Activated T-cell treated with anti-CD3 and anti-CD28 coated beads, Interleukin-2, amount 50 U/mL, for 48 hours (primary cell): ENCODE data around the gene MOG.

Source experiments
- DNase-seq, 2 experiments: peaks; one replicate each; pipeline ENCODE4 v3.0.0-alpha.2; 2020

The MOG gene

GRCh38 chr6:29656798-29657197 lies at the start of gene MOG:
TSS of gene MOG (plus strand) at chr6:29657092. CDS start at chr6:29657210, 118 bp downstream.
- no peak for DNase-seq

DNA sequence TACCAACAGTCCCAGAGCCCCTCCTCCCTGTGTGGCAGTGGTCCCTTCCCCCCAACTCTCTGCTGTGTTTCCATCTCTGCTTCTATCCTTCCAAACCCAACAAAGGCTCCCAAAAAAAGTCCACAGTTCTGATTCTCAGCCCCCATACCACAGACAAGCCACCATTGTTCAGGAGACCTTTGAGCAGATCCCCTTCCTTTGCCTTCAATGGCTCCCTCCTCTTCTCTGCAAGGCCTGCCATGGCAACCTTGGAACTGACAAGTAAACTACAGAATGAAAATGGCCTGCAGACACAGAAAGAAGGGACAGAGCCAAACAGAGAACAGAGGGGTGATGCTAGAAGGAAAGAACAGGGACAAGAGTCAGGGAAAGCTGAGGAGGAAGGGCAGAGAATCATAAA lies 48.8 kb upstream of the MOG start:
- DNase-seq, result no peak

DNA sequence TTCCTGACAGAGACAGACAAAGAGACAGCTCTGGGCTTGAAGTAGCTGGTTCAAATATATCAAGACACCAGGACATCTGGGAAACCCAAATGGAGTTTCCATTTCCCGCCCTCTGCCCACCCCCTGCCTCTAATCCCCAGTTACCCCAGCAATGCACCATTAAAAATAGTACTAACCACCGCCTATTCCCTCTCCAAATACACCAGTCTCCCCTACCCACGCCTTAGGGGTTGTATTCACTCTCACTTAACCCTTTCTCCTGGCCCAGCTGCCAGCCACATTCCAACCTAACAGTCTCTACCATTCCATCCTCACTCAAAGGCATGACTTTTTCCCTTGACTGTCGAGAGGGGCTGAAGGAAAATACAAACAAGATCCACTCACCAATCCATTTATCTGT lies 46.4 kb upstream of the MOG start:
- no peak for DNase-seq

- DNase-seq, result no peak
These were observed 45.5 kb upstream of the MOG start for GRCh38 chr6:29611426-29611825.

- no peak for DNase-seq
These were observed 38.9 kb upstream of the MOG start for GRCh38 chr6:29617782-29618554.

DNA sequence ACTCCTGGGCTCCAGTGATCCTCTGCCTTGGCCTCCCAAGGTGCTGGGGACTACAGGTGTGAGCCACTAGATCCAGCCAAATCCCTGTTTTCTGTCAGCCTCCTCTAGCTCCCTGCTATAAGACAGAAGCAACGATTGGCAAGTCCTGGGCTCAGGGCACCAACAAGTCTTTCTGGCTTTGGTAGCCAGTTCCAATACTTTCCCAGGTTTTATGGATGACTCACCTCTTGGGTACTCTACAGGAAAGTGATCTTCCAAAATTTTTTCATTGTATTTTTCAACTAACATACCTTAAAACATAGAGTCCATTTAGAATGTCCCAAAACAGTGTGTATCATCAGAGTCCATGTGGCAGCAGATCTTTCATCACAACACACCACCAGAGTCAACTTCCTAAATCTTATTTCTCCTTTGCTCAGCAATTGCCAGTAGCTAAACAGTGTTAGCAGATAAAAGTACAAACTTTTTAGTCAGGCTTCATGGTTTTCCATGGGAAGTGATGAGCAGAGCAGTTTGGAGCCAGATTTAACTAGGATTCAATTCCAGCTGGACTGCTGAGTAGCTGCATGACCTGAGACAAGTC lies 37.2 kb upstream of the MOG start:
- no peak for DNase-seq

DNA sequence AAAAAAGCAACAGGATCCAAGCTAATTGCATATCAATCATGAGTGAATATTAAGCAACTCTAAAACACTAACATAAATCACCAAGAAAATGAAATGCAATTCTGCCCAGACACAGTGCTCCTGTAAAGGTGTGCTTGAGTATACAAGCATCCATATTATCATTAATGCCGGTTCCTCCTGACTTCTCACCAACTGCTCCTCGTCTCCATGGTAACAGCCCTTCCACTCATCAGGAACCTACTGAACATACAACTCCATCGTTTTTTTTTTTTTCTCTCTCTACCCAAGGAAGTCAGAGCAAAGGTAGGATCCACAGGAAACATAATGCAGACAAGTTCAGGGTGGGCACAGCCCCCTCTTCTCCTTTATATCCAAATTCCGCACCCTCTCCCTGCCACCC lies 36.3 kb upstream of the MOG start:
- no peak for DNase-seq

DNA sequence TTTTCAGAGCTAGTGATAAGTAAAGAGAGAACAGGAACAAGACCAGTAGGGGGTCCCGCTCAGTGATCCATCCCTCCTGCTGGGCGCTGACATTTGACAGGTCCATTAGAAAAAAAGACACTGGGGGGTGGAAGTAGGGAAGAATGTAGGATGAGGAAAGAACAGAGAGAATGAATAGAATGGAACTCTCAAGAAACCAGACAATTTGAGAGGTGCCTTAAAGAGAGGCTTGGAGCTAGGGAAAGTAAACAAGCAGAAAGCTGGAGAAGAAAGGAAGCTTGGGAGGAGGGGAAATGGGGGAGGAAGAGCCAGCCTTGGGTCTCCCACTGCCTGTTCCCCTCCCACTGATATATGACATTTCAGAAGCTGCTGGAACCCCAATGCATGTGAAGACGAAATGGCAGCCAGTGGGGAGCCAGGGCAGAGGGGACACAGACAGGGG lies 32.4 kb upstream of the MOG start:
- DNase-seq, result no peak

GRCh38 chr6:29625337-29625930 lies 31.5 kb upstream of the MOG start:
- no peak for DNase-seq

DNA sequence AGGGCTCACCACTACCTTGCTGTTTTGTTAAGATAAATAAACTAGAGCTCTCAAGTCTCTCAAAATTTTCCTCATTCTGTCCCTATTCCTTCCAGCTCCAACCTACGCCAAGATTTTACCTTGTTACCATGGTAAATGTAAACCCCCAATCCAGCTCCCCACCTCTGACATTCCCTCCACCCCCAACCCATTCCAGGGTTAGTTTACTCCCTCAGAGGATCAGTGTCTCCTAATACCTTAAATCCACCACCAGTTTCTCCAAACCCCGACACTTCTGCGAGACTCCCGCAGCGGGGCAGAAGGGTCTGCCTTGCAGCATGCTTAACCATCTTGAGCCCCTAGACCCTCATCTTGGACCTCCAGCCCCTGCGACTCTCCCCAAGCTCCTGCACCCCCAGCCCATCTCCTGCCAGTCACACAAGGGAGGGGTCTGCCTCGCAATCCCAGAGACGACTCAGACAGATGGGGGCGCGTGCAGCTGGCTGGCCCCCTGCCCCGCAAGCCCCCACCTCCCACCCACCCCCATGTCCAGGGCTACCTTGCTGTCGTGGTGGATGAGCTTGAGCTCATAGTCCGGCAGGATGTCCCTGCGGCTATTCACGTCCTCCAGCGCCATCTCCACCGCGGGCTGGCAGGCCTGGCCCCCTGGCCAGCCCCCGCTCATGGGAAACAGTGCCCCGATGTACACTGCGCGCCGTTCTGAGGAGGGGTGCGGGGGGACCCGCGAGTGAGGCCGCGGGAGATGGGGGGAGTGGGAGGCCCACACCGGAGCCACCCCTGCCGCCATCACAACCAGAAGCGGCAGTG lies 29.7 kb upstream of the MOG start:
- DNase-seq, result no peak

DNA sequence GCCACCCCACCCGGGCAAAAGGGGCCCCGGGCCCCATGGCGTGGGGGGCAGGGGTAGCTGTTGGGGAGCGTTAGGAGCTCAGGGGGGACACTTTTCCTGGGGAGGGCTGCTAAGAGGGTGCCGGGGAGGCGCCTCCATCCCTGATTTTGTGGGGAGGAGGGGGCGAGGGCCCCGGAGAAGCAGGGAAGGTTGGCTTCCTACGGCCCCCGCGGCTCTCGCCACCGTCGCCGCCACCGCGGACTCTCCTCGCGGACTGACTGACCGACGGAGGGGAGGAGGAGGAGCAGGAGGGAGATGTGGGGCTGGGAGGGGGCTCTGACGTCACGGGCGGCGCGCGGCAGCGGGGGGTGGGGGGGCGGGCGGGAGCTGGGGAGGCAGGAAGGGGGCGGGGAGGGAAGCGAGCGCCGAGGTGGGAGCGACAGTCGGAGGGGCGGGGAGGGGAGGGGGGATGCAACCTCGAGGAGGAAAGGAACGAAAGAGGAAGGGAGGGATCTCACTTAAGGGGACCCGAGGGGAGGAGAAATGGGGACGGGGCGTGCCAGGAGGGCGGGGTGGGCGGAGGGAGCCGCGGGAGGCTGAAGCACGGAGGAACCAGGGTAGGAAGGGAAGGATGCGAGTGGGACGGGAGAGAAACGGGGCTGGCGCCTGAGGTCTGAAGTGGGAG lies 29.0 kb upstream of the MOG start:
- DNase-seq, result peak; percentile 65 to 68

DNA sequence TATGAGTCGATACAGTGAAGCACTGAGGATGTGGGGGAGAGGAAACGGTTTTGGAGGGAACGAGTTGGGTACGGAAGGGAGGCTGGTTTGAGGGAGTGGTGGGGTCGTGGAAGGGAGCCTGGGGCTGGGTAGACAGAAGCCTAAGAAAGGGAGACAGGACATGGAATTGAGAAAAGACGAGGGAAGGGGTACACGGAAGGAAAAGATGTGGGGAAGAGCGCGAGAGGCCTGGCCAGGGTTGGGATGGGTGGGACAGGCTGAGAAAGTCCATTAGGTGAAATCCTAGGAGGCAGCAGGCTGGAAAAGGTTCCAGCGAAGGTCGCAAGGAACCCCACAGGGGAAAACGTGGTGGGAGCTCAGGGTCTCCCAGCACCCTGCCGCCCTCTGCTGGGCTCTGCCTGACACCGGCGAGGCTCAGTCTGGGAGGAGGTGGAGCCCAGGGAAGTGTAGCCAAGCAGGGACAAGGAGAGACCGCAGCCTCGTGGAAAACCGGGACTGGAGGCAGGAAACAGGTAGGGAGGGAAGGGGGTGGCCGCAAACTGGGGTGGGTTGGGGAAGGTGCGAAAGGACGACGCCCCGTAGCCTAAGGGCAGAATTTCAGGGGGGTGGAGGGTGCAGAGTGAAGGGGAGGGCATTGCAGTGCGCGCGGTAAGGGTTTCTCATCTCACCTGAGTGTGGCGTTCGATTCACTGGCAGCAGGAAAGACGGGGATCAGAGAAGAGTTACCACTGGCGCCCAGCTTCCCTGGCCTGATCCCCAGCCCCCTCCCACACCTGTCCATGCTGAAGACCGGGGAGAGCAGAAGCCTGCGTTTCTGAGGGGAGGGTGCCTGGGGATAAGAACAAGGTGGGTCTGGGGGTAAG lies 28.2 kb upstream of the MOG start:
- peak; percentile 73 to 75 for DNase-seq

DNA sequence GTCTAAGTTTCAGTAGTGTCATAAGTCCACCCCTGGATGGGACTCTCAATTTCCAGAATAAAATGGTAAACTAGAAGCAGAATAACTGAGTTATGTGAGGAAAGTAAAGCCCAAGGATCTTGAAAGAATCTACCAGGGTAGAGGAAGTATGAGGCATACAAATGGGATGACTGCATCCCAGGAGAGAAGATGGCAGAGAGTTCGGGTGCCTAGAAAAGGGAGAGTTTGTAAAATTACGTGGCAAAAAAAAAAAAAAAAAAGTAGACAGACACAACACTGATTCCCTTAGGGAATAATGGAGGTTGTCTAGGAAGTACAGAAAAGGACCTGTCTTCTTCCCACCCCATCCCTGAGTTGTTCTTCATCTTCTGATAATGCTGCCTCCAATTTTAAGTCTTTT lies 27.3 kb upstream of the MOG start:
- no peak for DNase-seq

DNA sequence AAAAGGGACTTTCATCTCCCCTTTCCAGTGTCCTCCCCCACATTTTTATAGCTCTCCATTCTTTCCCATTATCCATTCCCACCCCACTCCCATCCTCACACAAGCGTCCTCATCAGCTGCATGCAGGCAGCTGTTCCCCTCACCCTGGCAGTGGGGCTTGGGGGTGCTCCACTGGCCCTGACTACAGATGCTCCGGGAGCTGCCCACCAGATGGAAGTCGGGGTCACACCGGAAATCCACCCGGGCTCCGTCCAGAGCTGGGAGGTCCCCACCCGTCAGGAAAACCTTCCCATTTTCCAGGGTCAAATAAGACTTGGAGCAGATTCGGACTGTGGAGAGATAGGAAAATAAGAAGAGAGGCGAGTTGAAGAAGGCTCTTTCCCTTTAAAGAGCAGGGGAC lies 26.6 kb upstream of the MOG start:
- no peak for DNase-seq

DNA sequence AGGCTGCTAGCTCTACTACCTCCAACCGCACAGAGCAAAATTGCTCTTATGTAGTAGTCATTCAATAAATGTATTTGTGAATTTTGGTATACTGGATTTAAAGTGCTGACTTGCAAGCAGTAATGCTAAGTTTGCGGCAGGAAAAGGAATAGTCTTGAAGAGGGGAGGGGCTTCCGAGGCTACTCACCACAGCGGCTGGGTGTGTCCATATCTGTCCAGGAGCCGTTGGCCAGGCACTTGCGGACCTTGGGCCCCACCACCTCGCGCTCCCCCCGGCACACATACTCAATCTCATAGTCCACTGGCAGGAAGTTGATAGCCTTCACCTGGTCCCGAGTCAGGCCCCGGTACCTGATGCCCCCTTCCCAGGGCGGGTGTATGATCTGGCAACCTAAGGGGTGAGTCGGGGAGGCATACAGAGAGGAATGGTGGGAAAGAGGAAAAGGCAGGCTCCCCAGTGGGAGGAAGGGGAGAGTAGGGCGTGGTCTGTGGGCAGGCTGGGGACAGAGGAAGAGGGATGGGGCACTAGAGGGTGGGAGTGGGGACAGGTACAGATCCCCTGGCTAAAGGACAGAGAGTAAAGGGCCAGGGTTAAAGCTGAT lies 25.6 kb upstream of the MOG start:
- DNase-seq, result no peak

- DNase-seq, result peak; percentile 52 to 64
These were observed 24.8 kb upstream of the MOG start for GRCh38 chr6:29631860-29632731.

DNA sequence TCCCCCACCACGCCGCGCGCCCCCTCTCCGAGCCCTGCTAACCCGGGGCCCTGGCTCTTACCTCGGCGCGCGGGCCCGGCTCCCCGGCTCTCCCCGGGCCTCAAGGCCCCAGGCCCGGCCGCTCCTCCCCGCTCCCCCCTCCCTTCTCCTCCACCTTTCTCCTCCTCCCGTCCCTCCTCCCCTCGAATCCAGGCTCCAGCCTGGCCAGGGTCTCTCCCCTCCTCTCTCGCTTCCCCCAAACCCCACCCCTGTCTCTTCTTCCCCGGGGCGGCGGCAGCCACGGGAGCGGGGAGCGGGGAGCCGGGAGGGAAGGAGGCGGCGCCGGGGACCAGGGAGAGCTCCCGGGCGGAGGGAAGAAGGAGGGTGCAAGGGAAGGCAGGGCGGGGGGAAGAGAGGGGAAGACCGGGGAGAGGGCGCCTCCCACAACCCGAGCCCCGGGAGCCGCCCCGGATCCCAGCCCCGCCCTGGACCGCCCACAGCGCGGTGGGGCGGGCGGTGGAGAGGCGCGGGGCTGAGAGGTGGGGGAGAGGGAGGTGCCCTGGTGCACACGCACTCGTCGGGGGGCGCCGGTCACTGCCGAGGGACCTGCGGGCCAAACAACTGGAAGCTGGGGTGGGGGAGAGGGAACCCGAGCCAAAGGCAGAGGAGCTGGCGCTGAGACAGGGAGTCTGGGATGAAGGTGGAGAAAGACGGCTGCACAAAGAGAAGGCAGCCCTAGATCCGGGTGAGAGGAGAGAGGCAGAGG lies 23.9 kb upstream of the MOG start, which contains the start of gene GABBR1:
TSS of gene GABBR1 (minus strand) at position 395 of the 745 bp plus-strand sequence. CDS start 798 bp downstream, outside the sequence.
- DNase-seq, result peak; percentile 79 to 83

GRCh38 chr6:29633534-29633905 lies 23.4 kb upstream of the MOG start:
- no peak for DNase-seq

DNA sequence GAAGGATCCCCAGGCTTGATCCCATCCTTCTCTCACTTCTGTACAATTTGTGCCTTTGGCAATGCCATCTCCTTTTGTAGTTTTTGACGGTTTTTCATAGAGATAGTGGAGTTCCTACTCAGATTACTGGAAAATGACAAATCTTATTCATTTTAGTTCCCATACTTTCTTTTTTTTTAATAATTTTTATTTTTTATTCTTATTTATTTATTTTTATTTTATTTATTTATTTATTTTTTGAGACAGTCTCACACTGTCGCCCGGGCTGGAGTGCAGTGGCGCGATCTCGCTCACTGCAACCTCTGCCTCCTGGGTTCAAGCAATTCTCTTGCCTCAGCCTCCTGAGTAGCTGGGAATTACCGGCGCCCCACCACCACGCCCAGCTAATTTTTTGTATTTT lies 19.6 kb upstream of the MOG start:
- no peak for DNase-seq
